KOPT-K1 (cell line): Measurements from ENCODE around the gene CYYR1.

ENCODE experiments used
- H3K27ac ChIP-seq: fragments of 200-600 bp; sonication (generic); 2 replicates; pipeline ENCODE4 v1.5.1; 2016; ENCODE audit warnings: antibody characterized with exemption, mild to moderate bottlenecking, low read depth, low read length; ENCODE audit not compliant: poor library complexity, severe bottlenecking
- H3K36me3 ChIP-seq: fragments of 200-600 bp; sonication (generic); 2 replicates; pipeline ENCODE4 v1.5.1; 2017; ENCODE audit warnings: antibody characterized with exemption, mild to moderate bottlenecking, low read length, moderate library complexity; ENCODE audit not compliant: insufficient read depth
- H3K9me3 ChIP-seq: fragments of 200-600 bp; sonication (generic); 2 replicates; pipeline ENCODE4 v1.5.1; 2017; ENCODE audit warnings: antibody characterized with exemption, low read length, mild to moderate bottlenecking; ENCODE audit not compliant: insufficient read depth, poor library complexity, severe bottlenecking

Gene CYYR1

DNA sequence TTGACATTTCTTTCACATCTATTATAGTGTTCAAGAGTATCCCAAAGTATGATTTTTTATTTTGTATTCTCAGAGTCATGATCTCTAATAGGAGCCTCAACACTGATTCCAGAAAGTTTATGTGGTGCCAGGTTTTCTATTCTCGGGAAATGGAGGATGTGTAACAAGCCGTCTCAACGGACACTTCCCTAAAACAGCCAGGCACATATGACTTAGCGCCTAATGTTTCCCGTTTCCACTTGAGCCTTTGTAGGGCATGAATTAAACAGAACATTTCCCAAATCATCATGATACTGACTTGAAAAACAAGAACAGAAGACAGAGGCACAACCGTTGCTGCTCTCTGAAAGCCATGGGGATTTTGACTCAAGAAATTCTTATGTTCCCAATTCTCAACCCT, 8.0 kb downstream of the CYYR1 start:
- Histone ChIP-seq H3K36me3 (no peaks in the 10 kb centered on the region), H3K27ac (no peak overlapping the region), H3K9me3 (no peaks in the 10 kb centered on the region)

GRCh38 chr21:26563856-26564503, 9.1 kb downstream of the CYYR1 start:
- no peak overlapping the region for H3K27ac ChIP-seq
- H3K36me3 ChIP-seq: no peaks in the 10 kb centered on the region
- no peaks in the 10 kb centered on the region for H3K9me3 ChIP-seq

DNA sequence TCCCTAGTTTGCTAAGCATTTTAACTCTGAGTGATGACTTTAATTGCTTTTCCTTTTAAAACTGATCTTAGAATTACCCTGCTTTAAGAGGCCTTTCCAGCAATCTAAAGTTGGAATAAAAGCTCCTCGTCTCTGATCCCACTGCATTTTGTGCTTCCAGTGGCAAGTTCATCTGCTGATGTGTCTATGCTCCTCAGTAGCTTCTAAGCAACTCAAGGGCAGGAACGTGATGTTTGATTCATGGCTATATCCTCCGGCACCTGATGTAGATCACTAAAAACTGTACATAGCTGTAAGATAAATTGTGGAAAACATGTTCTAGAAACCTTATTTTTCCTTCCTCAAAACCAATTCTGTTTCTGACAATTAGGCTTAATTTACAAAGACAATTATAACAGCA, 12.5 kb downstream of the CYYR1 start:
- H3K27ac ChIP-seq: no peak overlapping the region
- H3K9me3 ChIP-seq: no peaks in the 10 kb centered on the region
- no peaks in the 10 kb centered on the region for H3K36me3 ChIP-seq

- no peaks in the 10 kb centered on the region for H3K36me3 ChIP-seq
- H3K9me3 ChIP-seq: no peaks in the 10 kb centered on the region
- no peak overlapping the region for H3K27ac ChIP-seq
These were observed 14.0 kb downstream of the CYYR1 start for GRCh38 chr21:26559099-26559498.

- H3K36me3 ChIP-seq: no peaks in the 10 kb centered on the region
- H3K9me3 ChIP-seq: no peaks in the 10 kb centered on the region
These were observed 16.0 kb downstream of the CYYR1 start for GRCh38 chr21:26557106-26557505.

DNA sequence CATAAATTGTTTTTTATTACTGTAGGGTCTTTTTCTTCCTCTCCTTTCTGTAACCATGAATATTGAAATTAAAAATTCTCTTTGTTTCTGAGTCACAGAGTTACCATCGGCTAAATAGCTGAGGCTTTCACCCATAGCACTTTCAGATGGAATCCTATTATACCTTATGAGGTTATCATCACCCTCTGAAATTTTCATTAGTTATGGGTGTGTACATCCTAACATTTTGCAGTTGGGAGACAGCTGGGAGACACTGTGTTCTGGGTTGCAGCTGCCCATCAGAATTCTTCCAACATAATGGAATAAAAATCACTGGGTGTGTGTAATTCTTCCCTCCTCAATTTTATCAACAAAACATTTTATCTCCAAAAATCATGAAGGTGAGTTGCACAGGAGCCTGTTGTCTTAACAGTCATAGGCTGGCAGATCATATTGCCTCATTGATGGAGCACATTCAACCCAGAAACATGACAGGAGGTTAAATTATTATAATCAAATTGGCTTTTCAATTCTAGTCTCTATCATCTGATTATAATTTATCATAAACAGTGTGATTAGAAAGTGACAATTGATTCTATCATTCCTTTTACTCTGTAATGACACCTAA, 17.4 kb downstream of the CYYR1 start:
- no peaks in the 10 kb centered on the region for H3K9me3 ChIP-seq
- H3K27ac ChIP-seq: no peak overlapping the region
- H3K36me3 ChIP-seq: no peaks in the 10 kb centered on the region

More at GRCh38 chr21:26557106-26557505, 16.0 kb downstream of the CYYR1 start:
- no peak overlapping the region for H3K27ac ChIP-seq

DNA sequence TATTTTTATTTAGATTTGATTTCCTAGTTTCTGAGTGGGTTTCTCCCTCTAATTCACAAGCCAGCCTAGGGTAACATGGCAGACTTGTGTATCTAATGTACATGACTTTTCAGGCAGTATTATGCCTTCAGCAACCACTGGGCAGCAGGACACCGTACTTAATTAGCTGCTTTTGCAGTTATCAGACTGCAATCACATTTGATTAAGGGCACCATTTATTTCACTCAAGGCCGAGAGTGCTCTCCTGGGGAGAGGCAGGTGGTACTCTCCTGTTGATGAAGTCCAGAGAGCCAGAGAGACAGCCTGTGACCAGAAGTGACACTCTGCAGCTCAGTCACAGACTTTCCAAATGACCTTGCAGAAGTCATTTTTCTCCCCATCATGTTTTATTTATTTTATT, 18.7 kb downstream of the CYYR1 start:
- Histone ChIP-seq H3K36me3 (no peaks in the 10 kb centered on the region), H3K9me3 (no peaks in the 10 kb centered on the region), H3K27ac (no peak overlapping the region)

- no peaks in the 10 kb centered on the region for H3K9me3 ChIP-seq
- H3K36me3 ChIP-seq: no peaks in the 10 kb centered on the region
- H3K27ac ChIP-seq: no peak overlapping the region
These were observed 19.2 kb downstream of the CYYR1 start for GRCh38 chr21:26553898-26554297.

DNA sequence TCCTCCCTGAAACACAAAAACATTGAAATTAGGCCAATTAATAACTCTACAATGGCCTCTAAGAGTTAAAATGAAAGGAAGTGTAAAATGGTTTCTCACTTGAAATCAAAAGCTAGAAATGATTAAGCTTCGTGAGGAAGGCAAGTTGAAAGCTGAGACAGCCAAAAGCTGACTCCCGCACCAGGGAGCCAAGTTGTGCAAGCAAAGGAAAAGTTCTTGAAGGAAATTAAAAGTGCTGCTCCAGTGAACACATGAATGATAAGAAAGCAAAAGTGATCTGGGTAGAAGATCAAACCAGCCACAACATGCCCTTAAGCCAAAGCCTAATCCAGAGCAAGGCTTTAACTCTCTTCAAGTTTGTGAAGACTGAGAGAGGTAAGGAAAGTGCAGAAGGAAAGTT, 22.8 kb downstream of the CYYR1 start:
- Histone ChIP-seq H3K9me3 (no peaks in the 10 kb centered on the region), H3K27ac (no peak overlapping the region), H3K36me3 (no peaks in the 10 kb centered on the region)

- Histone ChIP-seq H3K27ac (no peak overlapping the region), H3K36me3 (no peaks in the 10 kb centered on the region), H3K9me3 (no peaks in the 10 kb centered on the region)
These were observed 26.5 kb downstream of the CYYR1 start for GRCh38 chr21:26546446-26547097.

- no peak overlapping the region for H3K27ac ChIP-seq
- no peaks in the 10 kb centered on the region for H3K36me3 ChIP-seq
- no peaks in the 10 kb centered on the region for H3K9me3 ChIP-seq
These were observed 28.8 kb downstream of the CYYR1 start for GRCh38 chr21:26544201-26544775.

DNA sequence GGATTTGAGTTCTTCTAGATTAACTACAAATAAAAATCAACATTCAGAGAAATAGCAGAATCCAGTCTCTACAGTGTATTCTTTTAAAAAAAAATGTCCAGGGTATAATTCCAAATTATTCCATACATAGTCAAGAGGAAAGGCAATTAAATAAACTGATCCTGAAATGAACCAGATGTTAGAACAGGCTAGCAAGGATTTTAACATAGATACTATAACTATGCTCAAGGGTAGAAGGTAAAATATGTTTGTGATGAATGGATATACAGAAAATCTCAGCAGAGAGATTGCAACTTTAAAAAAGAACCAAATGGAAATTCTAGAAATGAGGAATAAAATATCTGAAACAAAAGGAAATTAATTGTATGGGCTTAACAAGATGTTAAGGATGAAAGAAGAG, 32.4 kb downstream of the CYYR1 start:
- no peaks in the 10 kb centered on the region for H3K9me3 ChIP-seq
- no peak overlapping the region for H3K27ac ChIP-seq
- H3K36me3 ChIP-seq: no peaks in the 10 kb centered on the region

DNA sequence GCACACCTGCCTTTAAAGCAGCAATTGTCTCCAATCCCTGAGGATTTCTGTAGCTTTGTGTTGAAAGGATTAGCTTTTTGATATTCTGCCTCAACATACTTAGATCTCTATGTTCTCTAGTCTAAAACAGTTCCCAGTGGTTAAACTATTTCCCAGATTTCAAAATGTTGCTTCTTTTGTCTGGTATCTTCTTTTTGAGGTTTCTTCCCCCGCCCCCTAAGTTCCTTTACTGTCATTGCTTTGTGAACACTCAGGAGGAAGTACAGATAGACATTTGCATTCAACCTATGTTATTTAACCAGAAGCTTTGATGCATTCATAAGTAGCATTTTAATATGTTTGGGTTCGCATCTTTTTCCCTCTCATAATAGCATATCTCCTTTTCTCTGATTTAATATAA, 33.5 kb downstream of the CYYR1 start:
- Histone ChIP-seq H3K36me3 (no peaks in the 10 kb centered on the region), H3K9me3 (no peaks in the 10 kb centered on the region), H3K27ac (no peak overlapping the region)

GRCh38 chr21:26534517-26534916, 38.6 kb downstream of the CYYR1 start:
- H3K27ac ChIP-seq: no peak overlapping the region
- H3K36me3 ChIP-seq: no peaks in the 10 kb centered on the region
- no peaks in the 10 kb centered on the region for H3K9me3 ChIP-seq

GRCh38 chr21:26532208-26532607, 40.9 kb downstream of the CYYR1 start:
- no peaks in the 10 kb centered on the region for H3K9me3 ChIP-seq
- no peaks in the 10 kb centered on the region for H3K36me3 ChIP-seq
- H3K27ac ChIP-seq: no peak overlapping the region
